K562 (cell line): ENCODE data around the gene ARID5B. TPM values are rescaled to one million over a fixed set of nuclear protein-coding genes. Genes with fewer than 3 reads are reported as not detected.
A peak's percentile ranks its signal among the peaks of the same experiment; 100 is the strongest.

ENCODE experiments used
- CREB1 ChIP-seq, 2 experiments: sonication (generic) in 1 of 2; formaldehyde crosslinking in 1 of 2; IDR thresholded peaks; 2 replicates each; pipeline versions ENCODE4 v1.6.1 to v1.8.0; 2012 to 2022; ENCODE audit warnings: inconsistent platforms in 1 of 2, mild to moderate bottlenecking in 1 of 2, missing genetic modification reagents in 1 of 2, moderate library complexity in 1 of 2
- CTBP1 ChIP-seq: fragments of 450-650 bp; IDR thresholded peaks from 2 replicates; pipeline ENCODE4 v1.6.1; 2016; ENCODE audit warnings: borderline replicate concordance
- EP300 ChIP-seq: IDR thresholded peaks from 2 replicates; pipeline ENCODE4 v1.6.1; 2012; ENCODE audit warnings: low read length, improper control_type of control experiment
- NR2C2 ChIP-seq, 2 experiments: fragments of 200-800 bp in 1 of 2; sonication (Bioruptor generic) in 1 of 2; sonication (generic) in 1 of 2; formaldehyde crosslinking in 1 of 2; IDR thresholded peaks; 2 replicates each; pipeline versions ENCODE4 v1.6.1 to v1.8.0; 2016 to 2022; ENCODE audit warnings: mild to moderate bottlenecking in 1 of 2, missing compliant biosample characterization in 1 of 2, missing genetic modification characterization in 1 of 2, missing genetic modification reagents in 1 of 2
- RBBP5 ChIP-seq: fragments of 200-600 bp; sonication (generic); IDR thresholded peaks from 2 replicates; pipeline ENCODE4 v1.6.1; 2012; ENCODE audit warnings: borderline replicate concordance, mild to moderate bottlenecking, low read length, control low read depth, inconsistent platforms; ENCODE audit not compliant: insufficient read depth, poor library complexity, severe bottlenecking
- RUNX1 ChIP-seq: sonication (generic); IDR thresholded peaks from 2 replicates; pipeline ENCODE4 v1.6.1; 2016; ENCODE audit warnings: antibody characterized with exemption, low read depth
- SMAD2 ChIP-seq: fragments of 150-350 bp; IDR thresholded peaks from 2 replicates; pipeline ENCODE4 v1.6.1; 2014; ENCODE audit warnings: low read depth, mild to moderate bottlenecking, low read length
- SRSF1 ChIP-seq: fragments of 200-400 bp; formaldehyde crosslinking; IDR thresholded peaks from 2 replicates; pipeline ENCODE4 v1.6.1; 2017; ENCODE audit warnings: mild to moderate bottlenecking, low read depth, low read length, moderate library complexity
- TEAD2 ChIP-seq: fragments of 450-650 bp; IDR thresholded peaks from 2 replicates; pipeline ENCODE4 v1.6.1; 2016; ENCODE audit warnings: missing genetic modification characterization, control low read depth, missing compliant biosample characterization
- ZBED1 ChIP-seq: IDR thresholded peaks from 2 replicates; pipeline ENCODE4 v1.6.1; 2014
- ZNF445 ChIP-seq: fragments of 250-450 bp; sonication (Bioruptor Pico); IDR thresholded peaks from 2 replicates; pipeline ENCODE4 v1.4.0; 2020; ENCODE audit warnings: low read depth, mild to moderate bottlenecking, moderate library complexity
- polyA plus RNA-seq, 8 experiments: library from polyadenylated mRNA; depleted of rRNA in 4 of 8; stranded (reverse) in 5 of 8; unstranded in 3 of 8; fragments of >200 nt; fragmentation: Nextera tagmentation in 2 of 8; fragmentation: Illumina TruSeq in 1 of 8; extraction: Ambion mirVana in 2 of 8; extraction: Trizol in 1 of 8; gene quantifications; 2 replicates each; pipeline versions ENCODE4 v1.2.1 to v1.2.3, GENCODE V29; 2011 to 2014; ENCODE audit warnings: inconsistent platforms in 1 of 8, missing spikeins in 1 of 8
- total RNA-seq, 7 experiments: library from RNA; depleted of rRNA in 6 of 7; stranded (reverse); fragments of >200 nt in 6 of 7; fragmentation: Illumina TruSeq in 2 of 7; extraction: Trizol in 2 of 7; gene quantifications; 2 replicates each; pipeline versions ENCODE4 v1.2.1 to v1.2.3, GENCODE V29; 2011 to 2021; ENCODE audit warnings: low replicate concordance in 1 of 7
- TF ChIP-seq, protein P1 (sequence below), 2 experiments: fragments of 450-650 bp; IDR thresholded peaks; 2 replicates each; pipeline ENCODE4 v1.6.1; 2018; ENCODE audit warnings: mild to moderate bottlenecking in 2 of 2, low read depth in 1 of 2; ENCODE audit not compliant: partially characterized antibody in 2 of 2
- TF ChIP-seq, protein P2 (sequence below), 2 experiments: fragments of 450-650 bp in 1 of 2; sonication (generic) in 1 of 2; formaldehyde crosslinking in 1 of 2; IDR thresholded peaks in 1 of 2; conservative IDR thresholded peaks in 1 of 2; 2 replicates each; pipeline versions ENCODE4 v1.6.1 to v1.8.1; 2016 to 2023; ENCODE audit warnings: mild to moderate bottlenecking in 2 of 2, moderate library complexity in 2 of 2, inconsistent platforms in 1 of 2, missing genetic modification reagents in 1 of 2

ARID5B gene
- total and polyA plus RNA-seq, 9 of the 15 experiments (the other 6 are each of a cell fraction or from before 2014, with no cell fraction given), result 0.48 to 1.6 (median 0.80) TPM

DNA sequence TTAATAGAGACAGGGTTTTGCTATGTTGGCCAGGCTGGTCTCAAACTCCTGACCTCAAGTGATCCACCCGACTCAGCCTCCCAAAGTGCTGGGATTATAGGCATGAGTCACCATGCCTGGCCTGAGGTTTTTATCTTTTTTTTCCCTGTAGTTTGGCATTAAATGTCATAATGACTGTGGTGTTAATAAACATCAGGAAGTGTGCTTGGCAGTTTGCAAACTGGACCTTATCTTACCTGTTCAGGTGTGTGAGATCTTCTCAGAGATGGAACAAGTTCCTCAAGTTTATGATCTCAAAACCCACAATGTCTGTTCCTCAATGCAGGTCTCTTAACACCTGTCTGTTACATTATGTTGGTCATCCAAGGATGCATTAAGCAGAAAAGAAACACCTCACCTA is 80.0 kb downstream of the ARID5B start (continued):
- TF ChIP-seq, protein P1, sequence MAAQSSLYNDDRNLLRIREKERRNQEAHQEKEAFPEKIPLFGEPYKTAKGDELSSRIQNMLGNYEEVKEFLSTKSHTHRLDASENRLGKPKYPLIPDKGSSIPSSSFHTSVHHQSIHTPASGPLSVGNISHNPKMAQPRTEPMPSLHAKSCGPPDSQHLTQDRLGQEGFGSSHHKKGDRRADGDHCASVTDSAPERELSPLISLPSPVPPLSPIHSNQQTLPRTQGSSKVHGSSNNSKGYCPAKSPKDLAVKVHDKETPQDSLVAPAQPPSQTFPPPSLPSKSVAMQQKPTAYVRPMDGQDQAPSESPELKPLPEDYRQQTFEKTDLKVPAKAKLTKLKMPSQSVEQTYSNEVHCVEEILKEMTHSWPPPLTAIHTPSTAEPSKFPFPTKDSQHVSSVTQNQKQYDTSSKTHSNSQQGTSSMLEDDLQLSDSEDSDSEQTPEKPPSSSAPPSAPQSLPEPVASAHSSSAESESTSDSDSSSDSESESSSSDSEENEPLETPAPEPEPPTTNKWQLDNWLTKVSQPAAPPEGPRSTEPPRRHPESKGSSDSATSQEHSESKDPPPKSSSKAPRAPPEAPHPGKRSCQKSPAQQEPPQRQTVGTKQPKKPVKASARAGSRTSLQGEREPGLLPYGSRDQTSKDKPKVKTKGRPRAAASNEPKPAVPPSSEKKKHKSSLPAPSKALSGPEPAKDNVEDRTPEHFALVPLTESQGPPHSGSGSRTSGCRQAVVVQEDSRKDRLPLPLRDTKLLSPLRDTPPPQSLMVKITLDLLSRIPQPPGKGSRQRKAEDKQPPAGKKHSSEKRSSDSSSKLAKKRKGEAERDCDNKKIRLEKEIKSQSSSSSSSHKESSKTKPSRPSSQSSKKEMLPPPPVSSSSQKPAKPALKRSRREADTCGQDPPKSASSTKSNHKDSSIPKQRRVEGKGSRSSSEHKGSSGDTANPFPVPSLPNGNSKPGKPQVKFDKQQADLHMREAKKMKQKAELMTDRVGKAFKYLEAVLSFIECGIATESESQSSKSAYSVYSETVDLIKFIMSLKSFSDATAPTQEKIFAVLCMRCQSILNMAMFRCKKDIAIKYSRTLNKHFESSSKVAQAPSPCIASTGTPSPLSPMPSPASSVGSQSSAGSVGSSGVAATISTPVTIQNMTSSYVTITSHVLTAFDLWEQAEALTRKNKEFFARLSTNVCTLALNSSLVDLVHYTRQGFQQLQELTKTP (IDR thresholded peaks at IDR 0.05; ENCODE audit: low read depth in 1 of 2, partially characterized antibody in 2 of 2), result no peak
- TF ChIP-seq RUNX1, result no peak
- TF ChIP-seq, protein P2, sequence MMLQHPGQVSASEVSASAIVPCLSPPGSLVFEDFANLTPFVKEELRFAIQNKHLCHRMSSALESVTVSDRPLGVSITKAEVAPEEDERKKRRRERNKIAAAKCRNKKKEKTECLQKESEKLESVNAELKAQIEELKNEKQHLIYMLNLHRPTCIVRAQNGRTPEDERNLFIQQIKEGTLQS (IDR thresholded peaks at IDR 0.05), result peak; percentile 66
- TF ChIP-seq, protein P2 (CRISPR knock-in tag; conservative IDR thresholded peaks at IDR 0.05), result no peak
- peak; percentile 72; the same call in 1 of the 2 replicates for TF ChIP-seq CTBP1
- no peak for TF ChIP-seq ZBED1
- TF ChIP-seq CREB1 (IDR thresholded peaks at IDR 0.05), result no peak
- TF ChIP-seq CREB1 (CRISPR knock-in tag; IDR thresholded peaks at IDR 0.05), result no peak
- peak; percentile 16; the same call in 1 of the 2 replicates for TF ChIP-seq EP300
- no peak for TF ChIP-seq ZNF445 (CRISPR knock-in tag)
- TF ChIP-seq TEAD2, result no peak
- TF ChIP-seq SMAD2, result no peak
- 0 out of 2 replicates have a peak, but pooled peaks have one; percentile 22 for TF ChIP-seq NR2C2 (CRISPR knock-in tag; IDR thresholded peaks at IDR 0.05)
- TF ChIP-seq NR2C2 (tag; IDR thresholded peaks at IDR 0.05), result no peak
- TF ChIP-seq RBBP5, result no peak
- TF ChIP-seq SRSF1, result no peak
- TF ChIP-seq, all 486 proteins: peak for 21
